Activated CD8-positive, alpha-beta memory T cell treated with anti-CD3 and anti-CD28 coated beads, Interleukin-2, amount 50 U/mL, for 4 hours (primary cell): ENCODE measurements around the gene ADGRL2.
"Not testable (repeated sequence)": the region's sequence is repeated elsewhere in the genome, so short reads cannot be mapped to it uniquely, and the experiment has no call there.

Source experiments
- DNase-seq: peaks from one replicate; pipeline ENCODE4 v3.0.0-alpha.2; 2020

The ADGRL2 gene

DNA sequence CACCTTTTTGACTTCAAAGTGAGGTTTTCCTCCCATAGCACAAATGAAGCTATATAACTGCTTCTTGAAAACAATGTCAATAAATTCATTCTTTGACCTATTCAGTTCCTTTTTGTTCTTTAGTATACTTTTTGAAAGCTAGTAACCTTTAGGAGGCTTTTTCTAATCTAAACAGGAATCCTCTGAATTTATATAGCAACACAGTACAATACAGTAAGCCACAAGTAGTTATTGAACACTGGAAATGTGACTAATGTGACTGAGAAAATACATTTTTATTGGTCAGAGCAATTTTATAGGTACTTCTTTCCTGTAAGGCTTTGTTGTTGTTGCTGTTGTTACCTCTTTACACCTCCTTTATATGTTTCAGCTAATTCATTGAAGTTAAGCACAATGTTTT lies 49.8 kb downstream of the ADGRL2 start:
- DNase-seq: no peak

DNA sequence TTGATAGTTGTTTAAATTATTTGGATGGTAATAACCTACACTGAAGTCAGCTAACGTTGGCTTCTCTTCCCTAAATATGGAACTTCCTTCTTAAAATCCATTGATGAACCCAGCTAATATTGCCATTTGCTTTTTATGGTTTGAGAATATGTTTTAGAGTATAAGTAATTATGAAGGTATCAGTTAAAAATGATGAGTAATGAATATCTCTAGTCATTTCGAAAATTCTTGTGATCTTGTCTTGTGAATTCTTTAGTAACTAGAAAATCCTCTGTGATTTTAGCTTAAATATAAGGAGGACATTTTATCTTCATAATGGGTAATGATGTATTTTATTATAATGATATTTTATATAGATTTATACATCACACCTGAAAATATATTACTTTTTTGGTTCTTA lies 50.5 kb downstream of the ADGRL2 start:
- no peak for DNase-seq

DNA sequence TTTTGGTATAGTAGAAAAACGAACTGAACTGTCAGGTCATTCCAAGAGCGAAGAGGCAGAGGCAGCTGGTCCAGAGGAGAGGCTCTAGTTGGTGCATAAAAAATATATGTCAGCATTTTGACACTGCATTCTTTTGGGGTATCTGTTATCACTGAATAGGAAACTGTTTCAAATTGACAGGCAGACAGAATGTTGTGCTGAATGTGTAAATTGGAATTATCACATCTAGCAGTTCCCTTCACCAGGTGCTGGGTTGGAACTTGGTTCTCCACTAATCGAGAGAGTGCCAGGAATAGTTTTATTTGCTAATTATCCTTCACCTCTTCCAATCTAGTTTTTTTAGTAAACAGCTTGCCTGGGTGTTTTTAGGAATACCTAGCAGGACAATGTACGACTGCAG lies 52.2 kb downstream of the ADGRL2 start:
- DNase-seq: no peak

DNA sequence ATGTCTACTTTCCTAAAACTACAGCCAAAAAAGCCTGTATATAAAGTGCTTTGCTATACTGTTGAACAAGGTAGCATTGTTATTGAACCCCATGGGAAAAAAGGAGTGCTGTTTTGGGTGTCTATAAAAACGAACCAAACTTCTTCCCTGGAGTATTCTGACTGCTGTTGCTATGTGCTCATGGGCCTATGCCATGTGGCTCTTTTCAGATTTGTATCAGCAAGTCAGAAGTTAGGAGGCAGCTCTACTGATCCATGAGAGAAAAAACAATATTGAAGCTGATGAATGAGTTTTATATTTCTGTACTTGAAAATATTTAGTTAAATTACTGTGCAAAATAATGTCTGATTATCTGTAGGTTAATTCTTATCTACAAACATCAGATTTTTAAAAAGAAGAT lies 66.5 kb downstream of the ADGRL2 start:
- no peak for DNase-seq

DNA sequence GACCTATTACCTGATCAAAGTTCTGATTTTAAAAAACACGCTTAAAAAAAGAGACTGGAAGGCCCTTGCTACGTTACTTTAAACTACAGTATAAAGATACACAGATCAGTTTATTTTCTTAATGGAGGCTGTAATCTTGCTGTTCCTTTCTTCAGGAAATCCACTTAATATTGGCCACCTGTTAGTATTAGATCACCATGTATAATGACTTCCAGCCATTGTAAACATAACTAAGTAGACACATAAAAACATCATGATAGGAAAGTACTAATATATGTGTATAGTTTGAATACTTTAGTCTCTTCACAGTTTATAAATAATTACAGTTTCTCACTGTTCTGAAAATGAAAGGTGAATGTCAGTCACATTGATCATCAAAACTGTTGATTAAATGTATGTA lies 68.6 kb downstream of the ADGRL2 start:
- no peak for DNase-seq

DNA sequence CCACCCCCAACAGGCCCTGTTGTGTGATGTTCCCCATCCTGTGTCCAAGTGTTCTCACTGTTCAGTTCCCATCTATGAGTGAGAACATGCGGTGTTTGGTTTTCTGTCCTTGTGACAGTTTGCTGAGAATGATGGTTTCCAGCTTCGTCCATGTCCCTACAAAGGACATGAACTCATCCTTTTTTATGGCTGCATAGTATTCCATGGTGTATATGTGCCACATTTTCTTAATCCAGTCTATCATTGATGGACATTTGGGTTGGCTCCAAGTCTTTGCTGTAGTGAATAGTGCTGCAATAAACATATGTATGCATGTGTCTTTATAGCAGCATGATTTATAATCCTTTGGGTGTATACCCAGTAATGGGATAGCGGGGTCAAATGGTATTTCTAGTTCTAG lies 70.4 kb downstream of the ADGRL2 start:
- DNase-seq: not testable (repeated sequence)

DNA sequence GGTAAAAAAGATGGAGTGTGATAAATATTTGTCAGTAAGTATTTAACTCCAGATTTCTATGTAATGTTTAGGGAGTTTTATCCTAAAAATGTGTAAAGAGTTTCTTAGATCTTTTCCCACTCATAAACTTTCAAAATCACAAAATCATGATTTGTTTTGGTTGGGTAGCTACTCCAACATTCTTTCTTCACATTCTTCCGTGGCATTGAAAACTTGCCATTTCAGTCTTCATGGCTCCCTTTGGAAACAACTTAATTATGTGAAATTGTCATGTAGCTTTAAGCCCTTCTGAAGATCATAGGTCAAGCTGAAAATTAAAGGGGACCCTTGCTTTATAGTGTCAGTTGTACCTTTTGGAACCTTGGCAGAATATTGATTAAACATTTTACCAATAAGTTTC lies 73.2 kb downstream of the ADGRL2 start:
- no peak for DNase-seq

DNA sequence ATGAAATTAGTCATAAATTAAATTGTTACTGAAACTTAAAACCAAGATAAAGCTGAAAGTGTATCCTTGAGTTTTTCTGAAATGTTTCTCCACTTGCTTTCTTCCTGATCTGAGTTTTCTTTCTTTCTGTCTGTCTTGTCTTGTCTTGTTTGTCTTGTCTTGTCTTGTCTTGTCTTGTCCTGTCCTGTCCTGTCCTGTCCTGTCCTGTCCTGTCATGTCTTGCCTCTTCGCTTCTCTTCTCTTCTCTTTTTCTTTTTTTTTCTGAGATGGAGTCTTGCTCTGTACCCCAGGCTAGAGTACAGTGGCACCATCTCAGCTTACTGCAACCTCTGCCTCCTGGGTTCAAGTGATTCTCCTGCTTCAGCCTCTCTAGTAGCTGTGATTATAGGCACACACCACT lies 73.7 kb downstream of the ADGRL2 start:
- DNase-seq: no peak

DNA sequence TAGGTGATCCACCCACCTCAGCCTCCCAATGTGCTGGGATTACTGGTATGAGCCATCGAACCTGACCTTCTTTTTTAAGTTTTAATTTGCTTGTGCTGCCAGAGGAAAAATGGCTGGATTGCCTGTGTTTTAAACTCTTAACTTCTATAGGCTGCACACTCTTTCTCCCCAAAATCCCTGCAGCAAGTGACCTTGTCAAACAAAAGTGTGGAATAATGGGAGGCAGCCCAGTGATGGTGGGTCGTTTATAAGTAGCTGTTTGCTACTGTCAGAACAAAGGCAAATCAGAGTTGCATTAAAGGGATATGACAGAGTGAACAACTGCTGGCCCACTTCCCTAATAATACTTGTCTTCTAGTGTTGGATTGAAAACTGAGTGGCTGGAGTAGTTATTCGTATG lies 74.2 kb downstream of the ADGRL2 start:
- DNase-seq: no peak

DNA sequence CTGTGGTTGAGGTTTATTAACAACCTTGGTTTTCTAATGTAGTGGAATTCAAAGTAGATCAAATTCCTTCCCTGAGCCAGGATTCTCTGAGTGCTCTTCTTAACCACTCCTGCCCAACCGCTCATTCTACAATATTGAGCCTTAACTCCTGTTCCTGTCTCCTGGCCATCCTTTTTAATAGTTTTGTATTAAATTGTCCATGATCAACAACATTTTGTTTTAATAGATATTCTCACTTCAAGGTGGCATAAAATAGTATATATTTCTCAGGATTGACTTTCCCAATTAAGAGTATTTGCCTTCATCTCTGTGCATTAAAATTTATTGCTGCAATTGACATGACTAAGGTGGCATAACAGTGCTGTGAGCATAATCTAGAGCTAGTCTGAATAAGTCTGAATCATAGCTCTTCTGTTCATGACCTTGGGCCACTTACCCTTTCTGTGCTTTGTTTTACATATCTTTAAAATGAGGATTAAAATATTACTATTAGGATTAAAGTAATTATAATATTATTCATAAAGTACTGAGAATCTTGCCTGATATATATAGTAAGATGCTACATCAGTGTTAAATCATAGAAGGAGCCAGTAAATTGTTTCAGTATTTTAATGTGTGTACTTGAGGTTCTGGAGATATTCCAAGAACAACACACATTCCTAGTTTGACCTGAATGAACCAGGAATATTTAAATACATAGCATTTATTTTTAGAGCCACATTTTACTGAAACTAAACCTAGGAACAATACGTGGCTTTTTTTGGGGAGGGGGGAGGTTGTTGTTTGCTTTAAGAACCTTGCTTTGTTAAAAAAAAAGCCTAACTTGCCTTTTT lies 76.4 kb downstream of the ADGRL2 start:
- no peak for DNase-seq

DNA sequence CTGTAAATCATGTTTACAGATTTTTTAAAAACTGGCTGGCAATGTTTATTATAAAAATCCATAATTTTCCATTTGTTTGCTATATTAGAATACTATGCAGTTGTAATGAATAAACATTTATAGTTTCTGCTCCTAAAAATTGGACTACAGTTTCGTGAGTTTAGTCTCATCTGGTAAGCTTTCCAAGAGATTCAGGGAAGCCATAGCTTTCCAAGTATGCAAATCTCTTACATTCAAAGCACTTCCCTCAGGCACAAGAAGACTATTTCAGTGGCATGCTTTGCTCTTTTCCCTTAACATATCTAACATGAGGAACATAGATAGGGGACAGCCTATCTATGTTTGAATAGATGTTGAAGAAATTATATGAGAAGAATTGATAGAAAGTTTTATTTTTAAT lies 77.2 kb downstream of the ADGRL2 start:
- DNase-seq: no peak

DNA sequence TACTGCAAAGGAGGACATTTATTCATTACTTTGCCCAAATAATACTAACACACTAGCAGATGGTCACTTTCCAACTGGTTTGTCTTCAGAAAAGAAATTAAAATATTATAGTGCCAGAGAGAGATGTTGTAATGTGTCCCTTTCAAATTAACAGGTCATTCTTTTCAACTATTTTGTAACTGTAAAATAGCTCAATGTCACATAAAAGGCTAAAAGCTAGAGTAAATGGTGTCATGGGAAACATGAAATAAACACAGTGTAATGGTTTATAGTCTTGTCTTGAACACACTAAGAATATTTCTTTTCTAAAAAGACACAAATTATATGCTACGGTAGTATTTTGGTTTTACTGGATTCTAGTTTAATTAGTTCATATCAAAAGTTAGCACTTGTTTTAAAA lies 77.8 kb downstream of the ADGRL2 start:
- no peak for DNase-seq

DNA sequence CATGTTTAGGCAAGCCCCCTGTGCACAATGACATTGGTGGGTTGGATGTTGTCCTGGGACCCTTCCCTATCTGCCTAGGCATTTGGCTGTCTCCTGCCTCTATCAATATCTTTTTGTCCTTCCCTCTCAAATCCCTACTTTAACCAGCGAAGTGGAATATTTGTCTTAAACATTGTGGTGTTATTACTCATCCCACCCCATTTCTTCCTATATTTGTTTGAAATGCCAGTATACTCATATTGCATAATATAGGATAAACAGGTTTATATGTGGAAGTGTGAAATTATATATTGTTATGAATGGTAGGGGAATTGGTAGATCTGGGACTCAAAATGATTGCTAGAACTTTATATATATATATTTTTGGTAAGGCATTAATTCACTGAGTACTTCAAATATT lies 80.0 kb downstream of the ADGRL2 start:
- DNase-seq: no peak

DNA sequence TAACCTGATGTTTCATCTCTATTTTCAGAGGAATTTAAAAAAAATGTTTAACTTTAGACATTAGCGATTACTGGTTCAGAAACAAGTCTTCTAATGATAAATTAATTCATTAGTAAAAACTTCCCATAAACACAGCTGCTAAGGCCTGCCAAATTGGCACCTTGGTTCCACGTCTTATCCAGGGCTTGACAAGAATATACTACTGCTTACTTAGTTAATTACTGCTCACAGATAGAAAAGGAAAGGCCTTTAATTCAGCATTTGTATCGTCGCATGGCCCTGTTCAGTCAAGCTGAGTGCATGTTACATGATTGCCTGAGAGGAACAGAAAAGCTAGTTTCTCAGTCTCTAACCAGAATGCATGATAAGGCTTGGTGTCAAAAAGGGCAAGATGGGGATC lies 84.6 kb downstream of the ADGRL2 start:
- no peak for DNase-seq

DNA sequence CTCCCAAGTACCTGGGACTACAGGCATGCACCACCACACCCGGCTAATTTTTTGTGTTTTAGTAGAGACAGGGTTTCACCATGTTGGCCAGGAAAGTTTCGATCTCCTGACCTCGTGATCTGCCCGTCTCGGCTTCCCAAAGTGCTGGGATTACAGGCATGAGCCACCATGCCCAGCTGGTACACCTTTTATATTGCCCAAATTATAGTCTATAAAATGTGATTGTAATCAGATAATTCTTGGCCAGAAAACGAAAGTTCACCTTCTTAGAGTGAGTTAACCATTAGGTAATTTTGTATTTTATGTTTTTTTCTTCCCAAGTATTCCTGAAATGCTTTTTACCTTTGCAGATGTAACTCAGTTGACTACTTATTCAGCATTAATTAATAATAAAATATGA lies 85.6 kb downstream of the ADGRL2 start:
- not testable (repeated sequence) for DNase-seq

DNA sequence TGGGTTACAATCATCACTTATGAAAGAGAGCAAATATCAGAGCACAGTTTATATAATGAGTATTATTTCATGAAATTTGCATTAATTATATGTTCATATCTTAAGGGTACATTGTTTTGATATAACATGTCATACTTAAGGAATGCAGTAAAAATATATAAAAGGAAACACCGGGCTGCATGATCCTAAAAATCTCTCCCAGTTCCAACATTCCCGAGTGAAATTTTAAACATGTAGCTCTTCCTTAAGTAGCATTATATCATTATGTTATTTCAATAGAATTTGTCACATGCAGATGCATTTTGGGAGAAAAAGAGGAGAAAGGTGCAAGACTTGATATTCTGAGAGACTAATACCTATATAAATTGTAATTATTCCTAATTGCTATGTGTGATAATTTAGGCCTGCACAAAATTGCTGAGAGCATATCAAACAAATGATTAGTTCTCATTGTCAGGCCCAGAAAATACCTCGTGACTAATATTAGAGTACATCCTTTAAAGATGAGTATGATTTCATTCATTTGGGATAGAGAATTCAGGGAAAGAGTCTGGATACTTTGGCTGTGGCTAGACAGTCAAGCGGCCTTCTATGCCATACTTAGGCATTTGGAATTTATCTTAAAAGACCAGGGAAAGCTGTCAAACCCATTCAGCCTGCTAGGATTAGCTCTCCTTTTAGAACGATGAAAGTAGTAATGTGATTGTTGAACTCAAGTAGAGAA lies 86.8 kb downstream of the ADGRL2 start:
- no peak for DNase-seq

DNA sequence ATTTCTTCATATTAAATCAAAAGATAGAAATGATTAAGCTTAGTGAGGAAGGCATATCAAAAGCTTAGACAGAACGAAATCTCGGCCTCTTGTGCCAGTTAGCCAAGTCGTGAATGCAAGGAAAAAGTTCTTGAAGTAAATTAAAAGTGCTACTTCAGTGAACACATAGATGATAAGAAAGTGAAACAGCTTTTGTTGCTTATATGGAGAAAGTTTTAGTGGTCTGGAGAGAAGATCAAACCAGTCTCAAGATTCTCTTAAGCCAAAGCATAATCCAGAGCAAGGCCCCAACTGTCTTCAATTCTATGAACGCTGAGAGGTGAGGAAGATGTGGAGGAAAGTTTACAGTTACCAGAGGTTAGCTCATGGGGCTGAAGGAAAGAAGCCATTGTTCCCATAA lies 88.4 kb downstream of the ADGRL2 start:
- no peak for DNase-seq

DNA sequence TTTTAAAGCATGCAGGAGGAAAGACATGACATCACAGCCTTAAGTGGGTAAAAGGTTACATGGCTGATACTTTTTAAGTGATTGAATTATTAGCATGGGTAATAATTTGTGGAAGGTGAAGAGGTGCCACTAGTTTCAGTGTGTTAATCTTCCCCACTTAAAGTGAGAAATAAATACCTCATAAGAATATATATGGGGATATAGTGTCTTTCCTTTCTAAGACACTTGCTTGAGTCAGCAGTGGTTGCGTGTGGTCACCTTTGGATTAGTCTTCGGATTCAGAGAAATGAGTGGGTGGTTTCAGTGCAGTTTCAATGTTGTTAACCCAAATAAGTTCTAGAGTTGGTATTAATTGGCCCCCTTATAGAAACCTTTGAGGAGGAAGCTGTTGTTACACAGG lies 94.1 kb downstream of the ADGRL2 start:
- no peak for DNase-seq

DNA sequence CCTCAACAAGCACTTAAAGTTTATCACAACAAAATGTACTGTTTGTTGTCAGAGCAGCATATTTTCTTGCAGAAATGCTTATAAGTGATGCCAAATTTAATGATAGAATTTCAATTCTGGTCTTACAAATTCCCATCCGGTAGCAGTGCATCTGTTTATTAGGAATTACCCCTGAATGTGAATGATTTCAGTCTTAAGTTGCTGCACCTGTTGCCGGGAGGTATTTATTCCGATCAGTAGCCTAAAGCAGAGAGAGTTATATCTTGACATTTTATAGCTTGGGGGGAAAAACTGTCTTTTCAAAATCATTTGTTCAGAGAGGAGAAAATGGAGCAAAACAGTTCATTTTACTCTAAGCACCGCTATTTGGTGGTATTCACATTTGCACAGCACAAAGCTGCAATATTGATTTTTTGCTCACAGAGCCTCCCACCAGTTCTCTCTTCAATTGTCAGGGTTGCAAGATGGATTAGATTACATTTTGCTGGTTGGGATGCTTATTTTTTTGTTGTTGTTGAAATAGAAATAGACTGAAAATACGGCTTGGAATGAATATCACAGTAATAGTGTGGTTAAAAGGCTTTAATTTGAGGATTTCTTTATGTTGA lies 98.6 kb downstream of the ADGRL2 start:
- DNase-seq: no peak

DNA sequence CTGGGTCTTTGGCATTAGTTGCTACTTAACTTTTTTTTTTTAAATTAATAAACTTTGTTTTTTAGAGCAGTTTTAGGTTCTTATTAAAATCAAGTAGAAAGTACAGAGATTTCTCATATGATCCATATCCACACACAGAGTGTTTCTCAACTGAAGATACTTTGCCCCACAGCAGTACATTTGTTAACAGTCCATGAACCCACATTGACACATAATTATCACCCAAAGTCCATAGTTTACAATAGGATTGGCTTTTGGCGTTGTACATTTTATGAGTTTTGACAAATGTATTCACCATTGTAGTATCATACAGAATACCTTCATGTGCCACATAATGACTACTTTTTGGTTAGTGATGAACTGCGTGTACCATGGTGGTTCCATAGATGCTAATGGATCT lies 106.8 kb downstream of the ADGRL2 start:
- DNase-seq: no peak

DNA sequence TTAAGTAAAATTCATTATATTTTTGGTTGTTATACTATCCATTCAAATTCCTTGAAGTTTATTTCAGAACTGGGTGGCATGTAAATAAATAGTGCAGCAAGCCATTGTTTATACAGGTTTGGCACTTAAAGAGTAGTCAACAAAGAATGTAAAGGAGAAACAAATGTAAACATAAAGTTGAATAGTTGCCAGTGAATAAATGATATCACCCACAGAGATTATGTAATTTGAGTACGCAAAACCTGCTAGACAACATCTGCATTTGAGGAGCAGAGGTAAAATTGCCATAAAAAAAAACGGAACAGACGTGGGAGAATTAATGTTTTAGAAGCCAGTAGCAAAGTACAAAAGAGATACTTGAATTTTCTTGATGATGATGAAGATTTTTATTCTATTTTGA lies 111.6 kb downstream of the ADGRL2 start:
- no peak for DNase-seq

DNA sequence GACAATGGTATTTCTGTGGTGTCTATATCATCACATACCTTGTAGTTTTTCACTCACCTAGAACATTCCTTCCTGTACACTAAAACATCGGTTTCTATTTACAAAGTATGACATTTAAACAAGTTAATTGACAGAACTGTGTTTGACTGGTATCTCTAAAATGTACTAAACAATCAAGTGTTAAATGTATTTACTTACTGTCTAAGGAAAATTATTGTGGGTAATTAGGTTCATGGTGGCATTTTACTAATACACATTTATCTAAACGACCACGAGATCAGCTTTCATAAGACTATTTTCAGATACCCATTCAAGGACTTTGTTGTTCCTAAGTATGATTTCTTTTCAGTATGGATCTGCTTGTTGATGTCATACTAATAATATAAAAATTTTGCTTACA lies 115.2 kb downstream of the ADGRL2 start:
- no peak for DNase-seq

DNA sequence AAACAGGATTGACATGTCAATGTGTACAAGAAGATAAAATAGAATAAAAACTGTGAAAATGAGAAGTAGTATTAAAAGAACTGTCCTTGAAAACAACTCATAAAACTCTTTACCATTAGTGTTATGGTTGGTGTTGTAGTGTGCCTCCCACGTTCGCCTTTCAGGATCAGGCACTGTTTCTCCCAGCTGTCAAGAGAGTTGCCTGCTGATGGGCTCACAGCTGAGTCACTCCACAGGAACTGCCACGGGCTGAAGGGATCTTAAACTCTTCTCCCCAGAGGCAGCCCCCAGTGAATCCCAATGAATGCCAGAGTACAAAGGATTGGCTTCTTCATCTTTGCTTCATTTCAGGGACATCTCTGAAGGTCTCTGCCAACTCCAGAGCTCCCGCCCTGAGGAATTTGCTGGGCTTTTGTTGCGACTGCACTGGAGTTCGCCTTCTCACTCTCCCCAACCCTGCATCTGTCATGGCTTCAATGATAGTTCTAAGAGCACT lies 119.6 kb downstream of the ADGRL2 start:
- no peak for DNase-seq

DNA sequence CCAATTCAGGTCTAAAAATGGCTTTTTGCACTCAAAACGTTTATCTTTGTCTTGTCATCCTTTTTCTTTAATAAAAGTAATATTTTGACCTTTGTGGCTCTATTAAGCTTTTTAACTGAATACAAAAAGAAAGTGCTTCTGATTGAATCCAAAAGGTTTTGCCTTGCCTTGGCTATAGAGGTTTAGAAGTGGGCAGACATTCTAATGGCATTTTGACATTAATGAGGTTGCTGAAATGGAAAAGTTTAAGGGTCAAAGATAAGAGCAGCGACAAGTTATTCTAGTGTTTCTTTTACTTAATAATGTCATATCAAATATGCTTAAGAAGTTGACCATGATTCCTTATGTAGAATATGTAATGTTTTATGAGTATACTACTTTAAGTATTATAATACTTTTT lies 120.2 kb downstream of the ADGRL2 start:
- no peak for DNase-seq
